ENCODE results near the gene TMEM91. TPM values are rescaled to one million over a fixed set of nuclear protein-coding genes. Genes with fewer than 3 reads are reported as not detected.
"Not testable (repeated sequence)": the region's sequence is repeated elsewhere in the genome, so short reads cannot be mapped to it uniquely, and the experiment has no call there.

TMEM91 gene
- total RNA-seq, 1 donor from 2014 or later = 4.5 TPM

- TF ChIP-seq CTCF (IDR thresholded peaks at IDR 0.05) (no peak), EZH2phosphoT487 (IDR thresholded peaks at IDR 0.05) (no peak), EZH2 (IDR thresholded peaks at IDR 0.05) (no peak)
- Histone ChIP-seq H3F3A (ENCODE audit: low read depth) (no peaks in the 10 kb centered on the region), H3K27ac (no peak overlapping the region), H3K36me3 (no peaks in the 10 kb centered on the region), H3K9me3 (ENCODE audit: low read depth) (no peaks in the 10 kb centered on the region), H3K4me3 (peak overlapping the region; percentile 53), H3K4me2 (peak overlapping the region; percentile 83), H3K4me1 (no peaks in the 10 kb centered on the region), H2AFZ (replicated peaks) (no peak overlapping the region), H3K79me2 (ENCODE audit: low read depth) (no peaks in the 10 kb centered on the region), H3K27me3 (no peaks in the 10 kb centered on the region), H3K9ac (no peak overlapping the region), H4K20me1 (ENCODE audit: low read depth) (no peaks in the 10 kb centered on the region)
- peak overlapping the region; percentile 77 for H3K4me3 Mint-ChIP-seq
- peaks cover 13% of the 10 kb centered on the region for H3K4me1 Mint-ChIP-seq
- peaks cover 2% of the 10 kb centered on the region for H3K36me3 Mint-ChIP-seq
- DNase-seq (ENCODE audit: low spot score) = no peak
- peak overlapping the region; percentile 4 for H3K27ac Mint-ChIP-seq
- no peaks in the 10 kb centered on the region for H3K9me3 Mint-ChIP-seq
- H3K27me3 Mint-ChIP-seq (ENCODE audit: insufficient read depth, low read depth) = peaks cover 5% of the 10 kb centered on the region
These were observed 649 bp downstream of the TMEM91 start for GRCh38 chr19:41376998-41377365.

GRCh38 chr19:41377977-41378709, 1.8 kb downstream of the TMEM91 start:
- Histone ChIP-seq H2AFZ (replicated peaks) (no peak overlapping the region), H3K36me3 (no peaks in the 10 kb centered on the region), H3K79me2 (ENCODE audit: low read depth) (no peaks in the 10 kb centered on the region), H3K27me3 (no peaks in the 10 kb centered on the region), H3F3A (ENCODE audit: low read depth) (no peaks in the 10 kb centered on the region), H3K4me1 (no peaks in the 10 kb centered on the region), H3K27ac (no peak overlapping the region), H3K4me2 (no peak overlapping the region), H3K4me3 (no peak overlapping the region), H3K9me3 (ENCODE audit: low read depth) (no peaks in the 10 kb centered on the region), H4K20me1 (ENCODE audit: low read depth) (no peaks in the 10 kb centered on the region), H3K9ac (no peak overlapping the region)
- peaks cover 13% of the 10 kb centered on the region for H3K4me1 Mint-ChIP-seq
- no peaks in the 10 kb centered on the region for H3K9me3 Mint-ChIP-seq
- peaks cover 6% of the 10 kb centered on the region for H3K36me3 Mint-ChIP-seq
- no peak overlapping the region for H3K27ac Mint-ChIP-seq
- peaks cover 5% of the 10 kb centered on the region for H3K27me3 Mint-ChIP-seq (ENCODE audit: insufficient read depth, low read depth)
- DNase-seq (ENCODE audit: low spot score) = peak; percentile 65
- H3K4me3 Mint-ChIP-seq = no peak overlapping the region
- TF ChIP-seq CTCF (IDR thresholded peaks at IDR 0.05) (peak; percentile 47), EZH2 (IDR thresholded peaks at IDR 0.05) (no peak), EZH2phosphoT487 (IDR thresholded peaks at IDR 0.05) (no peak)

- not testable (repeated sequence) for H3K9me3 Mint-ChIP-seq; H3K27me3 Mint-ChIP-seq (ENCODE audit: insufficient read depth, low read depth); H3K4me1 ChIP-seq; H2AFZ ChIP-seq (replicated peaks); H3K4me3 ChIP-seq; H3K27ac Mint-ChIP-seq; H3K27me3 ChIP-seq; H3K27ac ChIP-seq; H3K4me3 Mint-ChIP-seq; H3F3A ChIP-seq (ENCODE audit: low read depth); H3K36me3 Mint-ChIP-seq; DNase-seq (ENCODE audit: low spot score); H3K4me2 ChIP-seq; H3K9me3 ChIP-seq (ENCODE audit: low read depth); H4K20me1 ChIP-seq (ENCODE audit: low read depth); H3K36me3 ChIP-seq; H3K9ac ChIP-seq; H3K79me2 ChIP-seq (ENCODE audit: low read depth); H3K4me1 Mint-ChIP-seq
These were observed 5.2 kb downstream of the TMEM91 start for GRCh38 chr19:41381536-41381935.

- Histone ChIP-seq H3K27ac (no peak overlapping the region), H3K27me3 (no peaks in the 10 kb centered on the region), H3K9me3 (ENCODE audit: low read depth) (no peaks in the 10 kb centered on the region), H3K9ac (no peak overlapping the region), H3K4me3 (no peak overlapping the region), H3F3A (ENCODE audit: low read depth) (no peaks in the 10 kb centered on the region), H4K20me1 (ENCODE audit: low read depth) (no peaks in the 10 kb centered on the region), H2AFZ (replicated peaks) (no peak overlapping the region), H3K36me3 (no peaks in the 10 kb centered on the region), H3K4me1 (no peaks in the 10 kb centered on the region), H3K4me2 (no peak overlapping the region), H3K79me2 (ENCODE audit: low read depth) (no peaks in the 10 kb centered on the region)
- Mint-ChIP-seq H3K36me3 (peaks cover 6% of the 10 kb centered on the region), H3K4me3 (no peak overlapping the region), H3K9me3 (no peaks in the 10 kb centered on the region), H3K4me1 (no peaks in the 10 kb centered on the region), H3K27me3 (ENCODE audit: insufficient read depth, low read depth) (peaks cover 3% of the 10 kb centered on the region), H3K27ac (no peak overlapping the region)
- no peak for DNase-seq (ENCODE audit: low spot score)
- no peak for TF ChIP-seq EZH2phosphoT487 (IDR thresholded peaks at IDR 0.05)
- TF ChIP-seq EZH2 (IDR thresholded peaks at IDR 0.05) = no peak
- no peak for TF ChIP-seq CTCF (IDR thresholded peaks at IDR 0.05)
These were observed 8.0 kb downstream of the TMEM91 start for GRCh38 chr19:41384351-41384750.

Data from neural progenitor cell (in vitro differentiated cells).